H54 (cell line): ENCODE data around the gene HNRNPLL.
"Not testable (repeated sequence)": the region's sequence is repeated elsewhere in the genome, so short reads cannot be mapped to it uniquely, and the experiment has no call there.

Experiments used
- DNase-seq: peaks from one replicate; pipeline ENCODE4 v3.0.0; 2011; ENCODE audit warnings: low spot score, mixed read lengths; ENCODE audit not compliant: insufficient read length
- FAIRE-seq: peaks from 3 replicates; lab custom pipeline; 2011; peaks lifted over from hg19 to GRCh38; lab: Jason Lieb, UNC
- POLR2A ChIP-seq: IDR thresholded peaks from 2 replicates; pipeline ENCODE4 v1.6.1; 2011; ENCODE audit warnings: low read depth, mild to moderate bottlenecking, low read length

The HNRNPLL gene

DNA sequence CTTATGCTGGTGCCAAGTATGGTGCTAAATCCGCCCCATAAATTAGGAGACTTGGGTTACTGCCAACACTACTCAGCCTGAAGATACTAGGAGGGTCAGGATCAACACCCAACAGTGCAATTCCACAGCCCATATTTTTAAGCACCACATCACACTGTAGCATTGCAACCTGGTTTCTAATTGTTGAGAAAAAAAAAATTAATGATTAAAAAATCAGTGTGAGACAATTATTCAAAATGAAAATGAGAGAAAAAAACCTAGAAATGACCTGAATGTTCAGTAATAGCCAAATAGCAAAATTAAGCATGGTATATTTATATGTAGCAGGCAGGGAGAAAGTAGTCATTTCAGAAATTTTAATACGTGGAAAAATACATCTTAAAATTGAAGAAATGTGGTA lies 29.2 kb upstream of the HNRNPLL start:
- DNase-seq (no peak), FAIRE-seq (no peak)
- no peak for TF ChIP-seq POLR2A

DNA sequence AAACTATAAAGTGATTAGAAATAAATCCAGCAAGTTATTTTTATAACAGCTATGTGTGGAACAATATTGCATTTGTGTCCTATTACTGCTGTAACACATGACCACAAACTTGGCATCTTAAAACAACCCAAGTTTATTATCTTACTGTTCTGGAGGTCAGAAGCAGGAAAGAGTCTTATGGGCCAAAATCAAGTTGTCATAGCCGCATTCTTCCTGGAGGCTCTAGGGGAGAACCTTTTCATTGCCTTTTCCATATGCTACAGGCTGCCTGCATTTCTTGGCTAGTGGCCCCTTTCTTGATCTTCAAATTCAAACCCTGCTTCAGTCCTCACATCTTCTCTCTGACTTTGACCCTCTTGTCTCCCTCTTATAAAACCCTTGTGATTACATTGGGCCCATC lies 27.0 kb upstream of the HNRNPLL start:
- FAIRE-seq (no peak), DNase-seq (no peak)
- TF ChIP-seq POLR2A = no peak

DNA sequence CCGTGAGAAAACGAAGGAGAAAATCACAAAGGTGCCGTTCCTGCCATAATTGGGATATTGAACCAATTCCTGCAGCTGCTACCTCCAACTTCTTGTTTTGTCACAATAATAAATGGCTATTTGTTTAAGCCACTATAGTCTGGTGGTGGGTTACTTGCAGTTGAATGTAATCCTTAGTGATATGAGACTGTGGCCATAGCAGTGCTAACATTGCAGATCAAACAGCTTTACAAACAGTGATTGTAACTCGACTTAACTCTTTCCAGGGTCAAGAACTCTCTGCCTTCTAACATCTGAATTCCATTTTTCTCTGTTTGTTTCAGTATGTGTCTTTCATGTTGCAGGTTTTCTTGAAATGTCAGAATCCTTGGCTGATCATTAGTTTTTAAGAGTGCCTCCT lies 24.7 kb upstream of the HNRNPLL start:
- no peak for TF ChIP-seq POLR2A
- no peak for DNase-seq
- FAIRE-seq = no peak

DNA sequence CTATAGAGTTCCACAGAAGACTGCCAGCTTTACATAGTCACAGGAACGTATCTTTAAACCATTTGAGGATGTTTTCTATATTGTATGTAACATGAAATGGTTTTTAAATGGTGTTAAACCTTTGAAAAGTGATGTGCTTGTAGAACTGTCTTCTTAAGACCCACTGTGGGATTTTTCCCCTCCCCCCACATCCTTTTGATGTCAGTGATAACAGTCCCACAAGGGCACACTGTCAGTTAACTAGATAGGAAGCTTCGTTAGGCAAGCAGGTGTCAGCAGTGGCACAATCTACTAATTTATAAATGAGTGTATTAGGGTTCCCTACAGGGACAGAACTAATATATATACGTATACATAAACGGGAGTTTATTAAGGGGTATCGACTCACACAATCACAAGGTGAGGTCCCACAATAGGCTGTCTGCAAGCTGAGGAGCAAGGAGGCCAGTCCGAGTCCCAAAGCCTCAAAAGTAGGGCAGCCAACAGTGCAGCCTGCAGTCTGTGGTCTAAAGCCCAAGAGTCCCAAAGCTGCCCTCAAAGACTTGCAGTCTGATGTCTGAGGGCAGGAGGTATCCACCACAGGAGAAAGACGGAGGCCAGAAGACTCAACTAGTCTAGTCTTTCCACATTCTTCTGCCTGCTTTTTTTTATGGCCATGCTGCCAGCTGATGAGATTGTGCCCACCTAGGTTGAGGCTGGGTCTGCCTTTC lies 23.8 kb upstream of the HNRNPLL start:
- DNase-seq = no peak
- no peak for TF ChIP-seq POLR2A
- FAIRE-seq = no peak

DNA sequence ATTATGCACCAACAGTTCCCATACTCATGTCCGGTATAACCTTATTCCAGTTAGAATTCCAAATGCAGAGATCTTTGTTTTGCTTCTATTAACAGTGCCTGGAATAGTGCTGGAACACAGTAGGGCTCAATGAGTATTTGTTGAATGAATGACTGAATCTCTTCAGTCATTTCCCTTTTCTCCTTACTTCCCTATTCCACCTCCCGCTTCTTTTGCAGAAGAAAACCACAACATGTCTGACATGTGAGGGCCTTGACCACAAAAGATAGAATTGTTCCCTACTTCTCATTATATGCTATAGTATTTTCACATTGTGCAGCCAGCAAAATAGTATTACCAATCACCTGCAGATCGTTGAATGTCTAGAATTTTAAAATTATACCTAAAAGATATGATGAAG lies 19.5 kb upstream of the HNRNPLL start:
- FAIRE-seq = no peak
- DNase-seq = no peak
- TF ChIP-seq POLR2A = no peak

DNA sequence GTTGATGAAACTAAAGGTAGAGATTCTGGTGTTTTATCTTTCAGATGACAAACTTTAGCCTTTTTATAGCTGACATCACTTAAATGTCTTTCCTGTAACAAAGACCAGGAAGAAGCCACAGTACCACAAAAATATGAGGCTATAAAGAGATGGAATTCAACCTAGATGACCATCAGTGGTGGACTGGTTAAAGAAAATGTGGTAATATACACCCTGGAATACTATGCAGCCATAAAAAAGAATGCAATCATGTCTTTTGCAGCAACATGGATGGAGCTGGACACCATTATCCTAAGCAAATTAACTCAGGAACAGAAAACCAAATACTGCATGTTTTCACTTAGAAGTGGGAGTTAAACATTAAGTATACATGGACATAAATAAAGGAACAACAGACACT lies 18.3 kb upstream of the HNRNPLL start:
- FAIRE-seq = no peak
- no peak for DNase-seq
- no peak for TF ChIP-seq POLR2A

DNA sequence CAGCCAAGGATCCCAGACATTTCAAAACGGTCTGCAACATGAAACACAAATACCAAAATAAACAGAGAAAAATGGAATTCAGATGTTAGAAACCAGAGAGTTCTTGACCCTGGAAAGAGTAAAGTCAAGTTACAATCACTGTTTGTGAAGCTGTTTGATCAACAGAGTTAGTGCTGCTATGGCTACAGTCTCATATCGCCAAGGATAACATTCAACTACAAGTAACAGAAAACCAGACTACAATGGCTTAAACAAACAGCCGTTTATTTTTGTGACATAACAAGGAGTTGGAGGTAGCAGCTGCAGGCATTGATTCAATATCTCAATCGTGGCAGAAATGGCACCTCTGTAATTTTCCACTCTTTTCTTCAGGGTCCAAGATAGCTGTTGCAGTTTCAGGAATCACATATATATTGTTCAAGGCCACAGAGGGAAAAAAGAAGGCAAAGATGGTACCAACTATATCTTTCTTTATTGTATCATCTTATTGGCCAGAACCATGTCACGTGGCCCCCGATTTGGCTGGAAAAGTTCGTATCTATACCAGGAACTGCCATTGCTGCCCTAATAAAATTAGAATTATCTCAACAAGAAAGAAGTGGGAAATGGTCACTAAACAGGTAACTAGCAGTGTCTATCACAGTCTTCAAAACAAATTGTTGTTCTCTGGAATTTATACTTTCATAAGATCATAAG lies 17.7 kb upstream of the HNRNPLL start:
- no peak for FAIRE-seq
- DNase-seq = no peak
- no peak for TF ChIP-seq POLR2A

DNA sequence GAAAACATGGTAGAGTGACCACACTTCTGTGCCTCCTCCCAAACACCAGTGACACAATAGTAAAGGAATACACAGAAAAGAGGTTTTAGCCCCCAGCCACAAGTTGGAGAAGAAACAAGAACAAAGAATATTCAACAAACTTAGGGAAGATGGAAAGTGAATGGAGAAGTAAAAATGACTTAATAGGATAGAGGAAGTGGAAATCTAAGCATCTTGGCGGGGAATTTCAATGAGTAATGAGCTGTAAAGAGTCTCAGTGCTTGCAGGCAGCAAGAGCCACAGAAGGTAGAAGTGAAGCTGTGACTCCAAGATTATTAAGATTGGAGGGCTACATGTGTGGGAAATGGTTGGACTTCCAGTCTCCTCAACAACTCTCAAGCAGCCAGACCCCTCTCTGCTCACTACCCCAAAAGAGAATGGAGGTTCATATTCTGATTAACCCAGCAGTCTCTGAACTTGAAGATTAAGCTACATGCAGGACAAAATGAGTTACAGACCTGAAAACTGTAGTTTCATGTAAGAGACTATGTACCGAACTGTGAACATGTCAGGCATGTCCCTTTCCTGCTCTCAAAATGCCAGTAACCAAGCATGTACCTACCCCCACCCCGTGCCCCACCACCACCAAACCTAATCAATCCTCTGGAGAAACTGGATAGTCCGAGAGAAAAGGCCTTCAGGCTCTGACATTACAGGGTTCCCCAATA lies 16.9 kb upstream of the HNRNPLL start:
- DNase-seq = no peak
- TF ChIP-seq POLR2A = no peak
- peak; percentile 71 for FAIRE-seq

DNA sequence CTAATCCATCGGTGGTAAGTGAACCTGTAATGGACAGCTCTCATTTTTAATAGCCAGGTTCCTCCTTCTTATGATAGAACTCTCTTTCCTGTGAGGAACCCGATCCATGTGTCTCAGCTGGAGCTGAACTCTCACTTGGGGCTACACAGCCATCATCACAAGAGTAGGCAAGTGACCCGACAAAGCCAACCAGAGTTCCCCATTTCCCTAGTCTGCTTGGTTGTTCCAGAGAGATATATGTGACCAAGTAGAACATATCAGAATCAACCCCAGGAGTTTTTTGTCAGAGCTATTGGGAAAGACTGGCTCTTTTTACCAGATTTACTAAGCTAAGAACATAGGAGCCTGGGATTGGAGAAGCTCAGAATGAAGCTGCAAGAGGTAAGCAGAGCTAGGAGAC lies 14.6 kb upstream of the HNRNPLL start:
- no peak for FAIRE-seq
- no peak for DNase-seq
- no peak for TF ChIP-seq POLR2A

DNA sequence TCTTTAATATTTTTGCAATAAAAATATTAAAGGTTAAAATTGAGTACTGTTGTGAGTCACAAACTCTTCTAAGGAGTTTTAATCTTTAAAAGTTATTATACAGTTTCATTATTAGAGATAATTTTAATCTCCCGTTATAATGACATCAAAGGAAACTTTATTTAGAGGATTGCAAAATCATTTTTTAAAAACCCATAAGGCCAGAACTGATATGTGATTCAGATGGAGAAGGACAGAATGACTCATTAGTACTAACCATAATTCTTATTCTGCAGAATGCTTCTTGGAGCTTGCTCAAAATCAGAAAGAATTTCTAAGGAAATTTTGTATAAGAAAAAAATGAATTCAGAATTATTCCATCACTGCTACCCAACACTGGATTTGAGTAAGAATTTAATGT lies 12.5 kb upstream of the HNRNPLL start:
- FAIRE-seq = no peak
- no peak for TF ChIP-seq POLR2A
- DNase-seq = no peak

DNA sequence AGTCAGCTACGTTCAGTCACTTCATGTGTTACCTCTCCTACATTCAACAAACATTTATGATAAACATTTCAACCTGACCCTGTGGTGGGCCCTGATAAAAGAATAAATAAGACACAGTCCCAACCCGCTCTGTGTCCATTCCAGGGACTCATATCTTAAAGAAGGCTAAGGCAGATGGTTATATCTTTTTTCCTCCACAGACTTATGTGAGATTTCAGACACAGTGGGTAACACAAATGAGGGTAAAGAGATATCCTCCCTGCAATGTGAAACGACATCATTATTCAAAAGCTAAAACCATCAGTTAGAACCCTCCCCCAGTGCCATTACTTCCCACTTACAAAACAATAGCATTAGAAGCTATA lies 11.1 kb upstream of the HNRNPLL start:
- no peak for TF ChIP-seq POLR2A
- no peak for DNase-seq
- FAIRE-seq = no peak

DNA sequence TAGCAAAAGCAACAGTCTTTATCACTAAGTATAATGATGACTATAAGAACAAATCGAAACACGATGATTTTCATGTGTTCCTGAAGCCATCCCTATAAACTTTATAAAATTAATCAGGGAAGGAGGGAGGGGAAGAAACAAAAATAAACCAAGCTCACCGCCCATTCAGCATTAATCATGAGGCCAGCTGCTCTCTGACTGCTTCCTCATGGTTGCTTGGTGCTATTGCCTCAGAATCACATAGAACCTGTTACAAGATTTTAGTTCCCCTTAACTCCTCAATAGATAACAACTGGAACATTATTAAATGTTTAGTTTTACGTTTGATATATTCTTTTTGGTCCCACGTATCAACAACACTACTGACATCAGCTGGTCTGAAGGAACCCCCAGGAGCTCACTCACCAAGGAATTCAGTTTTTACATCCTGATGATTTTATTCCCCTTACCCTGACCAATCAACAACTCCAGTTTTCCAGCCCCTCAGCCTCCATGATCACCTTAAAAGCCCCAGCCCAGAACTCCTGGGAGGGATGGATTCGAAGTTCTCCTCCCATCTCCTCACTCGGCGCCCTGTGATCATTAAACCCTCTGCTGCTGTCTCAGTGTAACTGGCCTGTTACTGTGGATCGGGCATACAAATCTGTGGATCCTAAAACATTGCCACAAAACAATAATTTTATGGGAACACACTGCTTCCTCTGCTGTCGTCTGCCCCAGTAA lies 10.6 kb upstream of the HNRNPLL start:
- TF ChIP-seq POLR2A = no peak
- DNase-seq = no peak
- FAIRE-seq = no peak

DNA sequence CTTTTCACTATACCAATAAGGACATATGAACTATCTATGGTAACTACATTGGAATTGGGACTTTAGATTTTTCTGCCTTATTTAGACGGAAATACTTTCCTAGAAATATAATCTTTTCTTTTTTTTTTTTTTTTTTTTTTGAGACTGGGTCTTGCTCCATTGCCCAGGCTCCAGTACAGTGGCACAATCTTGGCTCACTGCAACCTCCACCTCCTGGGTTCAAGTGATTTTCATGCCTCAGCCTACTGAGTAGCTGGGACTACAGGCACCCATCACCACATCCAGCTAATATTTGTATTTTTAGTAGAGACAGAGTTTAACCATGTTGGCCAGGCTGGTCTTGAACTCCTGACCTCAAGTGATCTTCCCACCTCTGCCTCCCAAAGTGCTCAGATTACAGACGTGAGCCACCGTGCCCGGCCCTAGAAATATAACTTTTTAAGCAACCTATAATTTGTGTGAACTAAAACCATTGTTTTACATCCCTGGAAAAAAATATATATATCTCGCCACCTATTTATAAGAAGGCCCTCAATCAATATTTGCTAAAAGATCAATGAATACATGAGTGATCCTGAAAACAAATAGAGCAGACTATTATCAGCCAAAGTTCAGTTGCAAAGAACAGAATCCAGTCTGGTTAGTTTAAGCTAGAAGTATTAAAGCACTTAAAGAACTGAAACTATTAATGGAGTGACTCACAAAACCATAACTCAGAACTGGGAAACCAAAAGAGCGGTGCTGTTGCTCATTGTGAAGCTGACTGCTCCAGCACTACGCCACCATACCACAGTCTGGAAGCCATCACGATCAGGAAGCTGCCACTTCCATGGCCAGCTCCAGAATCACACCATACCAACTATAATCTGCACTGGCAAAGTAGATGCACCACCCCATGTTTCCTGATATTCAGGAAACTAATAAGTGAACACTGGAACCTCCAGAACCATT lies 8.4 kb upstream of the HNRNPLL start:
- FAIRE-seq (no peak), DNase-seq (no peak)
- no peak for TF ChIP-seq POLR2A

DNA sequence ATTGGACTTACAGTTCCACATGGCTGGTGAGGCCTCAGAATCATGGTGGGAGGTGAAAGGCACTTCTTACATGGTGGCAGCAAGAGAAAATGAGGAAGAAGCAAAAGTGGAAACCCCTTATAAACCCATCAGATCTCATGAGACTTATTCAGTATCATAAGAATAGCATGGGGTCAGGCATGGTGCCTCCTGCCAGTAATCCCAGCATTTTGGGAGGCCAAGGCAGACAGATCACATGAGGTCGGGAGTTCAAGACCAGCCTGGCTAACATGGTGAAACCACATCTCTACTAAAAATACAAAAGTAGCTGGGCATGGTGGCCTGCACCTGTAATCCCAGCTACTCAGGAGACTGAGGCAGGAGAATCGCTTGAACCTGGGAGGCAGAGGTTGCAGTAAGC lies 6.5 kb upstream of the HNRNPLL start:
- FAIRE-seq, DNase-seq: not testable (repeated sequence)
